H9 (cell line): ENCODE data around the gene SPP1. TPM values are rescaled to one million over a fixed set of nuclear protein-coding genes. Genes with fewer than 3 reads are reported as not detected.
"Not testable (repeated sequence)": the region's sequence is repeated elsewhere in the genome, so short reads cannot be mapped to it uniquely, and the experiment has no call there.

Experiments
- DNase-seq: peaks from one replicate; pipeline ENCODE4 v3.0.0-alpha.2; 2017
- H2AFZ ChIP-seq: one replicate; pipeline ENCODE4 v1.6.1; 2013; ENCODE audit warnings: mild to moderate bottlenecking, low read length, control low read depth, moderate library complexity
- H2AK5ac ChIP-seq: 2 replicates; pipeline ENCODE4 v1.6.1; 2013; ENCODE audit warnings: low read length, control low read depth, mixed read lengths; ENCODE audit not compliant: insufficient read length
- H2BK120ac ChIP-seq: one replicate; pipeline ENCODE4 v1.6.1; 2013; ENCODE audit warnings: low read depth, mild to moderate bottlenecking, low read length, control low read depth, inconsistent platforms; ENCODE audit not compliant: poor library complexity, severe bottlenecking
- H2BK12ac ChIP-seq: 2 replicates; pipeline ENCODE4 v1.6.1; 2013; ENCODE audit warnings: low read length, control low read depth, mixed read lengths, low read depth; ENCODE audit not compliant: insufficient read length
- H2BK15ac ChIP-seq: 2 replicates; pipeline ENCODE4 v1.6.1; 2013; ENCODE audit warnings: low read depth, low read length, control low read depth
- H2BK20ac ChIP-seq: one replicate; pipeline ENCODE4 v1.6.1; 2013; ENCODE audit warnings: low read depth, mild to moderate bottlenecking, low read length, control low read depth, inconsistent platforms; ENCODE audit not compliant: poor library complexity, severe bottlenecking
- H2BK5ac ChIP-seq: 2 replicates; pipeline ENCODE4 v1.6.1; 2013; ENCODE audit warnings: low read length, control low read depth, mixed read lengths; ENCODE audit not compliant: insufficient read length
- H3K14ac ChIP-seq: 2 replicates; pipeline ENCODE4 v1.6.1; 2013; ENCODE audit warnings: low read length, control low read depth; ENCODE audit not compliant: insufficient read depth
- H3K18ac ChIP-seq: 2 replicates; pipeline ENCODE4 v1.6.1; 2013; ENCODE audit warnings: low read depth, mild to moderate bottlenecking, mixed read lengths, low read length, control low read depth; ENCODE audit not compliant: insufficient read length
- H3K23ac ChIP-seq: 2 replicates; pipeline ENCODE4 v1.6.1; 2013; ENCODE audit warnings: low read length, control low read depth, mixed read lengths, low read depth; ENCODE audit not compliant: insufficient read length
- H3K23me2 ChIP-seq: 2 replicates; pipeline ENCODE4 v1.6.1; 2013; ENCODE audit warnings: low read depth, mild to moderate bottlenecking, mixed read lengths, low read length, control low read depth; ENCODE audit not compliant: insufficient read length, poor library complexity, severe bottlenecking
- H3K27ac ChIP-seq: 2 replicates; pipeline ENCODE4 v1.5.1; 2013; ENCODE audit warnings: low read length, control low read depth, mixed read lengths, low read depth; ENCODE audit not compliant: insufficient read length
- H3K27me3 ChIP-seq: 2 replicates; pipeline ENCODE4 v1.6.1; 2013; ENCODE audit warnings: low read length, control low read depth, inconsistent platforms; ENCODE audit not compliant: insufficient read depth
- H3K4ac ChIP-seq: 2 replicates; pipeline ENCODE4 v1.6.1; 2013; ENCODE audit warnings: low read depth, mild to moderate bottlenecking, control low read depth, inconsistent platforms, low read length, moderate library complexity
- H3K4me1 ChIP-seq: 2 replicates; pipeline ENCODE4 v1.6.1; 2013; ENCODE audit warnings: low read length, control low read depth, inconsistent platforms; ENCODE audit not compliant: insufficient read depth
- H3K4me2 ChIP-seq: 2 replicates; pipeline ENCODE4 v1.6.1; 2013; ENCODE audit warnings: low read length, control low read depth, mixed read lengths; ENCODE audit not compliant: insufficient read length, insufficient read depth
- H3K56ac ChIP-seq: 2 replicates; pipeline ENCODE4 v1.6.1; 2013; ENCODE audit warnings: low read depth, mild to moderate bottlenecking, mixed read lengths, low read length, control low read depth; ENCODE audit not compliant: insufficient read length
- H3K79me1 ChIP-seq: 2 replicates; pipeline ENCODE4 v1.6.1; 2013; ENCODE audit warnings: low read depth, mild to moderate bottlenecking, moderate library complexity, low read length, control low read depth, inconsistent platforms; ENCODE audit not compliant: insufficient read depth, poor library complexity, severe bottlenecking
- H3K79me2 ChIP-seq: 2 replicates; pipeline ENCODE4 v1.6.1; 2013; ENCODE audit warnings: low read length, control low read depth, inconsistent platforms; ENCODE audit not compliant: insufficient read depth
- H3K9ac ChIP-seq: 2 replicates; pipeline ENCODE4 v1.6.1; 2013; ENCODE audit warnings: low read length, control low read depth, mixed read lengths; ENCODE audit not compliant: insufficient read length; ENCODE audit errors: extremely low read depth
- H3K9me3 ChIP-seq: one replicate; pipeline ENCODE4 v1.6.1; 2013; ENCODE audit warnings: low read depth, low read length, inconsistent platforms; ENCODE audit not compliant: control insufficient read depth
- H3T11ph ChIP-seq: one replicate; pipeline ENCODE4 v1.6.1; 2013; ENCODE audit warnings: mild to moderate bottlenecking, low read length, control low read depth, inconsistent platforms
- H4K20me1 ChIP-seq: one replicate; pipeline ENCODE4 v1.6.1; 2013; ENCODE audit not compliant: control insufficient read depth, insufficient read length, insufficient read depth
- H4K5ac ChIP-seq: 2 replicates; pipeline ENCODE4 v1.6.1; 2013; ENCODE audit warnings: low read depth, mild to moderate bottlenecking, mixed read lengths, low read length, control low read depth; ENCODE audit not compliant: insufficient read length
- H4K8ac ChIP-seq: replicated peaks from 2 replicates; pipeline ENCODE4 v1.6.1; 2013; ENCODE audit warnings: low read length, control low read depth, mixed read lengths, low read depth; ENCODE audit not compliant: insufficient read length
- H4K91ac ChIP-seq: 2 replicates; pipeline ENCODE4 v1.6.1; 2013; ENCODE audit warnings: low read depth, mild to moderate bottlenecking, moderate library complexity, mixed read lengths, low read length, control low read depth; ENCODE audit not compliant: insufficient read length
- H3K27ac Mint-ChIP-seq, 3 experiments: 2 replicates in 2 of 3; 3 replicates in 1 of 3; pipeline ENCODE4 v1.8.0; 2020 to 2021; ENCODE audit warnings: mixed read lengths in 3 of 3, mild to moderate bottlenecking in 1 of 3, moderate library complexity in 1 of 3
- H3K27me3 Mint-ChIP-seq: 2 replicates; pipeline ENCODE4 v1.8.0; 2021; ENCODE audit warnings: low read depth, mild to moderate bottlenecking, moderate library complexity, mixed read lengths
- H3K36me3 Mint-ChIP-seq, 3 experiments: 2 replicates in 2 of 3; 3 replicates in 1 of 3; pipeline ENCODE4 v1.8.0; 2020 to 2021; ENCODE audit warnings: low read depth in 3 of 3, mixed read lengths in 3 of 3; ENCODE audit not compliant: insufficient read depth in 1 of 3
- H3K4me1 Mint-ChIP-seq, 2 experiments: 2 replicates each; pipeline ENCODE4 v1.8.0; 2020; ENCODE audit warnings: mixed read lengths in 2 of 2
- H3K4me3 Mint-ChIP-seq, 2 experiments: 2 replicates in 1 of 2; 3 replicates in 1 of 2; pipeline ENCODE4 v1.8.0; 2020 to 2021; ENCODE audit warnings: mild to moderate bottlenecking in 2 of 2, mixed read lengths in 2 of 2, moderate library complexity in 1 of 2
- H3K9me3 Mint-ChIP-seq, 2 experiments: 2 replicates in 1 of 2; 3 replicates in 1 of 2; pipeline ENCODE4 v1.8.0; 2020; ENCODE audit warnings: mild to moderate bottlenecking in 2 of 2, mixed read lengths in 2 of 2, moderate library complexity in 1 of 2
- CTCF ChIP-seq: fragments of 200-600 bp; sonication (generic); conservative IDR thresholded peaks from 3 replicates; pipeline ENCODE4 v1.8.0; 2021; ENCODE audit warnings: antibody characterized with exemption, mild to moderate bottlenecking
- WGBS: extraction: QIAGEN DNeasy Blood & Tissue Kit; methylation state at CpG from one replicate; pipeline ENCODE4 v1.1.7; 2013; ENCODE audit warnings: missing lambda C conversion rate, low lambda C conversion rate, mixed read lengths; ENCODE audit not compliant: insufficient read length; ENCODE audit errors: extremely low coverage; 5-methylcytosine and 5-hydroxymethylcytosine counted together
- total RNA-seq: library from RNA; stranded (reverse); gene quantifications from 2 replicates; pipeline ENCODE4 v1.2.1, GENCODE V29; 2021

SPP1 gene
- total RNA-seq, 1 experiment from 2014 or later = 13.2 TPM

- Histone ChIP-seq H3K4me2 (no peak overlapping the region), H4K20me1 (no peaks in the 10 kb centered on the region), H3K9ac (no peak overlapping the region), H3K79me2 (no peaks in the 10 kb centered on the region), H4K8ac (no peak overlapping the region), H3K14ac (no peak overlapping the region), H3K4ac (no peak overlapping the region), H2BK5ac (no peak overlapping the region), H3K18ac (no peak overlapping the region), H3K79me1 (no peaks in the 10 kb centered on the region), H2BK15ac (no peak overlapping the region), H3K56ac (no peak overlapping the region), H3K27ac (no peak overlapping the region), H2BK12ac (no peak overlapping the region), H3K23me2 (no peaks in the 10 kb centered on the region), H2BK120ac (no peak overlapping the region), H2AK5ac (no peak overlapping the region), H2BK20ac (no peak overlapping the region), H4K5ac (no peak overlapping the region), H3K27me3 (no peaks in the 10 kb centered on the region), H3K4me1 (no peaks in the 10 kb centered on the region), H3K9me3 (no peaks in the 10 kb centered on the region), H2AFZ (no peak overlapping the region), H3K23ac (no peak overlapping the region), H3T11ph (no peak overlapping the region), H4K91ac (no peak overlapping the region)
- Mint-ChIP-seq H3K4me1 (peaks cover 32 to 33% of the 10 kb centered on the region in 2 experiments), H3K27me3 (no peaks in the 10 kb centered on the region; the same call in 1 of the 2 replicates), H3K36me3 (peaks cover 24 to 25% (median 24%) of the 10 kb centered on the region in 3 experiments), H3K27ac (no peak overlapping the region), H3K9me3 (peaks cover 0 to 3% of the 10 kb centered on the region in 2 experiments; a peak in 1 of 5 replicates), H3K4me3 (no peak overlapping the region)
- WGBS = no CpG with 5 or more reads among the region's 2 CpGs
- no peak for TF ChIP-seq CTCF
- no peak for DNase-seq
These were observed 35.4 kb upstream of the SPP1 start for GRCh38 chr4:87939978-87940690.

GRCh38 chr4:87940809-87941208 lies 34.7 kb upstream of the SPP1 start:
- no CpG with 5 or more reads among the region's 2 CpGs for WGBS
- H3K14ac ChIP-seq, H3K79me1 ChIP-seq, H2BK120ac ChIP-seq, H3K23ac ChIP-seq, H3K4ac ChIP-seq, H3K4me2 ChIP-seq, H3K27ac ChIP-seq, H3K4me3 Mint-ChIP-seq, H3K9me3 ChIP-seq, H4K8ac ChIP-seq, H3K27me3 Mint-ChIP-seq, H3K27me3 ChIP-seq, H3K56ac ChIP-seq, H2AK5ac ChIP-seq, H3K79me2 ChIP-seq, DNase-seq, H3K4me1 ChIP-seq, H3T11ph ChIP-seq, H2AFZ ChIP-seq, H4K20me1 ChIP-seq, H2BK20ac ChIP-seq, H3K27ac Mint-ChIP-seq, H3K9ac ChIP-seq, H3K9me3 Mint-ChIP-seq, H2BK15ac ChIP-seq, H4K91ac ChIP-seq, H2BK12ac ChIP-seq, H4K5ac ChIP-seq, H3K23me2 ChIP-seq, H3K18ac ChIP-seq, H2BK5ac ChIP-seq: not testable (repeated sequence)
- peaks cover 26 to 27% of the 10 kb centered on the region in 2 experiments for H3K4me1 Mint-ChIP-seq
- H3K36me3 Mint-ChIP-seq = peaks cover 19 to 20% (median 19%) of the 10 kb centered on the region in 3 experiments
